GM18511 (cell line): Measurements from ENCODE around the gene TCF25.
A peak's percentile ranks its signal among the peaks of the same experiment; 100 is the strongest.

ENCODE experiments used
- ATAC-seq: cut with Tn5 transposase; IDR thresholded peaks from one replicate; pipeline ENCODE4 v1.9.1; 2021; ENCODE audit warnings: mild to moderate bottlenecking, moderate library complexity; ENCODE audit not compliant: unreplicated experiment

Gene TCF25

DNA sequence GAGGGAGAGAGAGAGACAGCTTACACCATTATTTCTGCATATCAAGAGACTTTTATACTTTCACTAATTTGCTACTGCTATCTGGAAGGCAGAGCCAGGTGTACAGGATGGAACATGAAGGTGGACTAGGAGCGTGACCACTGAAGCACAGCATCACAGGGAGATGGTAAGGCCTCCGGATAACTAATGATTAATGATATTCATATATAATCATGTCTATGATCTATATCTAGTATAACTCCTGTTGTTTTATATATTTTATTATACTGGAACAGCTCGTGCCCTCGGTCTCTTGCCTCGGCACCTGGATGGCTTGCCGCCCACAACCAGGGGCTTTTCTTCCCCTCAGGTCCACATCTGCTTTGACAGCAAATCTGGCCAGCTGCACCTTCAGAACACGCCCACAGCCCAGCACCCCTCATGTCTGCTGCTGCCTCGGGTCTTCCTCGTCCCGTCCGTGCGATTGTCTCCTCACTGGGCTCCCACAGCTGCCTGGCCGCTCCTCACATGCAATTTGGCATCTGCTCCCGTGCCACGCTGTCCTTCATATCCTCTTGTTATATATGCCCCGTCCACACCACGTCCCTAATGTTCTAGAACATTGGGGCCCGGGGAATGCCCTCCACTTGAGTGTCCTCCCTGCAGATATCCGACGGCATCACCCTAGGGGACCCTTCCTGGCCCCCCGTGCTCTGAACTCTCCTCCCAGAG, 64.9 kb downstream of the TCF25 start:
- ATAC-seq = no peak

DNA sequence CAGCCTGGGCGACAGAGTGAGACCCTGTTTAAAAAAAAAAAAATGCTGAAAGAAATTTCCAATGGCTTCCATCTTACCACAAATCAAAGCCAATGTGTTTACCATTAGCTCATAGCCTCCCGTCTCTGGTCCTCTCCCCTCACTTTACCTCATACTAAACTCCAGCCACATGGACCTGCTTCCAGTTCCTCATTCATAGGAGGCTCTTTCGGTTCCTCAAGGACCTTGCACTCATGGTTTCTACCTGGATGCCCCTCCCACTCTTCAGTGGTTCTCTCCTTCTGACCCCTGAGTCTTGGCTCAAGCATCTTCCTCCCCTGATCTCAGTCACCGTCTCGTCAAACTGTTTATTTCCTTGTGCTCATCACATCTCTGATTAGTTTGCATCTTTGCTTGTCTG, 71.4 kb downstream of the TCF25 start:
- no peak for ATAC-seq

DNA sequence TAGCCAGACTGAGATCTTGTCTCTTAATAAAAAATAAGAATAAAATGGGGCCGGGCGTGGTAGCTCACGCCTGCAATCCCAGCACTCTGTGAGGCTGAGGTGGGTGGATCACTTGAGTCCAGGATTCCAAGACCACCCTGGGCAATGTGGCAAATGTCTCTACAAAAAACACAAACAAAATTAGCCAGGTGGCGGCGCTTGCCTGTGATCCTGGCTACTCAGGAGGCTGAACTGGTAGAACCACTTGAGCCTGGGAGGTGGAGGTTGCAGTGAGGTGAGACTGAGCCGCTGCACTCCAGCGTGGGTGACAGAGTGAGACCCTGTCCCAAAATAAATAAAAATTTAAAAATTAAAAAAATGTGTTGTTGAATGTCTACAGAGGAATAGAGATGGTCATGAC, 72.3 kb downstream of the TCF25 start:
- no peak for ATAC-seq

DNA sequence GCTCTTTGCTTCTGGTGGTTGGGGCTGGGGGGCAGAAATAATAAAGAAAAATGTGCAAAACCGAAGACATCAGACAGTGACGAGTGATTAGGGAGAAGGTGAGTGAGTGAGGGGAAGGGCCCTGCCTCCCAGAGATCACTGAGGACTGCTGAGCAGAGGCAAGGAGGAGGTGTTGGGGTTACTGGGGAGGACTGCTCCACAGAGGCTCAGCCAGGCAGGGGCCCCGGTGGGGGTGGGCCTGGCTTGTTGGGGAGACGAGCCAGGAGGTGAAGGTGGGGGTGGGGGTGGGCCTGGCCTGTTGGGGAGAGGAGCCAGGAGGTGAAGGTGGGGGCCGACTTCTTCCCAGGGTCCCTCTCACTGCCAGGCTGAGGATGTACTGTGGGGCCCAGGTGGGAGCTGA, 73.1 kb downstream of the TCF25 start:
- no peak for ATAC-seq

DNA sequence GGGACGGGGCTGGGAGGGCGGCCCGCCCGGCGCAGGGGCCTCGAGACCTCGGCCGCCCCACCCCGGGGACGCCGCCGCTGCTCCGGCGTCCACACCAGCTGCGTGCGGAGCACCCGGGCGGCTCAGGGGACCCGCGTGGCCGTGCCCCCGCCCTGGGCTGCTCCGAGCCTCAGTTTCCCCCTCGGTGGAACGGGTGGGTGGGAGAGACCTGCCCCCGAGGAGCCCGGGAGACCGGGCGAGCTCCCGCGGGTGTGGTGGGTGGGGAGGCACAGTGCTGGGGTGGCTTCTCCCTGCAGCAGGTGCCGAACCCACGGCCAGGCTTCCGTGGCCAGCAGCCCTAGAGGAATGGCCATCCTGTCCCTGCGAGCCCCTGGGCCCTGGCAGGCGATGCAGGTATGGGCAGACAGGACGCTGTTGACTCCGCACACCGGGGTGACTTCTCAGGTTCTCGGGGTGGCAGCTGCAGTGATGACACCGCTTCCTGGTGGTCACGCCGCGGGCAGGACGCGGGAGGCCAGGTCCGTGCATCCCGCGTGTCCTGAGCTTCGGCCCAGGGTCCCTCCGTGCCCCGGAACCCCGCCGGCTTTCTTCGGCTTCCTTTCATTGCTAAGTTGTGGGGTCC, 75.8 kb downstream of the TCF25 start:
- no peak for ATAC-seq

DNA sequence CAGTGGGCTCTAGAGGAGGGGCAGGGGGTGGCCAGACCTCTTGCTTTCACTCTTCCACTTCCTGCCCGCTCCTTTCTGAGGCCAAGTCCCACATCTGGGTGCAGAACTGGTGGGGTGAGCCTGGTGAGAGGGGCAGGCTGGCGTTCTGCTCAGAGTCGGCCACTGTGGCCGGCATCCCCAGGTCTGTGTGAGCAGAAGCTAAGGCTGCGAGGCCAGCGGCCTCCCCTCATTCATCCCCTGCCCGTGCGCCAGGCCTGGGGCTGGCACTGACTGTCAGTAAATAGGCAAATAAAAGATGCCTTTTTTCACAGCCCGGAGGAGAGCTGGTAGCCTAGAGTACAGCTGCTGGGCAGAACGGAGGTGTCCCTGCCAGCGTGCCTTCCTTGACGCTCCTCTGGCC, 76.4 kb downstream of the TCF25 start:
- ATAC-seq = no peak

DNA sequence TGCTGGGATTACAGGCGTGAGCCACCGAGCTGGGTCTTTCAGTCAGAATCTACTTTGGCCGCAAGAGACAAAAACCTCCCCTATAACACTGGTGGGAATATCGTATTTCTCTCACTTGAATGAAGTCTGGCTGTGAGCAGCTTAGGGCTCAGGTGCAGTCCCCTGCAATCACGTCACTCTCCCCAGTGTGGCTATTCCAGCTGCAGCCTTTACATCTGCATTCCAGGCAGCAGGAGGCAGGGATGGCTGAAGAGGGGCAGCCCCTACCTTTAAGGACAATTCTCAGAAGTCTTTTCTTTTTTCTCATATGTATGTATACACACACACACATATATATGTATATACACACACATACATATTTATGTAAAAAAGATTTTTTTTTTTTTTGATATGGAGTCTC, 78.1 kb downstream of the TCF25 start:
- ATAC-seq = no peak

DNA sequence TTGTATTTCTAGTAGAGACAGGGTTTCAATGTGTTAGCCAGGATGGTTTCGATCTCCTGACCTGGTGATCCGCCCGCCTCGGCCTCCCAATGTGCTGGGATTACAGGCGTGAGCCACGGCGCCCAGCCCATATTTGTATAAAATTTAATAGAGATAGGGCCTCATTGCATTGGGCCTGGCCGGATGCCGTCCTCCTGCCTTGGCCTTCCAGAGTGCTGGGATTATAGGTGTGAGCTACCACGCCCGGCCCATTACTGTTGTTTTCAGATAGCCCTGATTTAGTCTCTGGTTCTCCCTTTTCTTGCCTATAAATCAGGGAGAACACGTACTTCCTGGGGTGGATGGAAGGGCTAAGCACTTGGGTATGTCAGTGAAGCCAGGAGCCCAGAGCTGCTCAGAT, 78.7 kb downstream of the TCF25 start:
- no peak for ATAC-seq

DNA sequence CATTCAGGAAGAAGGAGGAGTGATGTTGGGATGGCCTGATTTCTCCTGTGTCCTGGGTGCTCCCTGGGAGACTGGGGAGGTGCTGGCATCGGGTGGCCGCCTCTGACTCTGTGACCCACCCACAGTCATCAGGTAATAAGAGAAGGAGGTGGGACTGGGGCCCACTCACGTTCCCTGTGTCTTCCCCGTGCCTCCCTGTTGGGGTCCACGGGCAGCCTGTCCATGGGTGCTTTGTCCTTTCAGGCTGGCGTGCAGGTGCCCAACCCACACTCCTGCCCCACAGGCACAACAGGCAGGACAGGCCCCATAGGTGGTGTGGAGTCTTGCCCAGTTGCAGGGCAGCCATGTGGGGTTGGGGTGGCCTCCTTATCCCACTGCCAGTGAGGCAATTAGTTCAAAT, 79.2 kb downstream of the TCF25 start:
- no peak for ATAC-seq

DNA sequence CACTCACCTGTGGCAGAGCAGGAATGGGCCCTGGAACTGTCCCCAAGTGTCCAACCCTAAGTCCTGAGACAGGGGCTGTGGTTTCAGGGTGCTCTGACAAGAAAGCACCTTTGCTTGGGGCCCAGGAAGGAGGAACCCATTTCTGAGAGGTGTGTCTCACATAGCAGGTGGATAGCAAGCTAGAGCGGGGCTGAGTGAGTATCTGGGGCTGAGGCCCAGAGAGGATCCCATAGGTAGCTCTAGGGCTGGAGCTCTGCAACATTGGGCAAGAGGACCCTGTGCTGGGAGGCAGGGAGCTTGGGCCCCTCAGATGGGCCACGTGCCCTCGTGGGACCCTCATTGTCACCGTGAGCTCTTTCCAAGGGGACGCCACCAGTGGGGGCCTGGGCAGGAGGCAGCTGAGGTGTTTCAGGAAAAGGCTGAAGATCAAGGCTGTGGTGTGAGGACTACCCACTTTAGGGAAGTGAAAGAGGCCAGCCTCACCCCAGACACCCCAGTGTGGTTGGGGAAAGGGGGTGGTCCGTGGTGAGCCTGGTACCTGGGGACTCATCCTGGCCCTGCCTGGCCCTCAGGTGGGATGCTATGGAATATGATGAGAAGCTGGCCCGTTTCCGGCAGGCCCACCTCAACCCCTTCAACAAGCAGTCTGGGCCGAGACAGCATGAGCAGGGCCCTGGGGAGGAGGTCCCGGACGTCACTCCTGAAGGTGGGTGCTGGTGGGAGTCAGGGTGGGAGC, 80.4 kb downstream of the TCF25 start:
- ATAC-seq = peak; percentile 72

DNA sequence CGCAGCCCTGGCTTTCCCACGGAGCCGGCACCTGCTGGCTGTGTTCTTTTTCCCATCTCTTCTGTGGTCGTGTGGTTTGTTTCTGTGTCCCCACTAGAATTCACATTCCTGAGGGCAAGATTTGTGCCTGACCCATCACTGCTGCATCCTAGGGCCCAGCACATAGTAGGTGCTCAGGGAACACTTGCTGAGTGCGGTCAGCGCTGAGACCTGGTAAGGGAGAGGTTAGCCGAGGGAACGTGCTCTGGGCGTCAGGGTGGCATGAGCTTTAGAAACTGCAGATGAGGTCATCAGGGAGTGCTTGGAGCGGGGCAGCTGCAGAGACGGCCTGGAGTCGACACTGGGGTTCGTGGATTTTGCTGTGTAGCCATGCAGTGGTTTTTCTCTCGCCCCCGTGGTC, 81.1 kb downstream of the TCF25 start:
- ATAC-seq = no peak

DNA sequence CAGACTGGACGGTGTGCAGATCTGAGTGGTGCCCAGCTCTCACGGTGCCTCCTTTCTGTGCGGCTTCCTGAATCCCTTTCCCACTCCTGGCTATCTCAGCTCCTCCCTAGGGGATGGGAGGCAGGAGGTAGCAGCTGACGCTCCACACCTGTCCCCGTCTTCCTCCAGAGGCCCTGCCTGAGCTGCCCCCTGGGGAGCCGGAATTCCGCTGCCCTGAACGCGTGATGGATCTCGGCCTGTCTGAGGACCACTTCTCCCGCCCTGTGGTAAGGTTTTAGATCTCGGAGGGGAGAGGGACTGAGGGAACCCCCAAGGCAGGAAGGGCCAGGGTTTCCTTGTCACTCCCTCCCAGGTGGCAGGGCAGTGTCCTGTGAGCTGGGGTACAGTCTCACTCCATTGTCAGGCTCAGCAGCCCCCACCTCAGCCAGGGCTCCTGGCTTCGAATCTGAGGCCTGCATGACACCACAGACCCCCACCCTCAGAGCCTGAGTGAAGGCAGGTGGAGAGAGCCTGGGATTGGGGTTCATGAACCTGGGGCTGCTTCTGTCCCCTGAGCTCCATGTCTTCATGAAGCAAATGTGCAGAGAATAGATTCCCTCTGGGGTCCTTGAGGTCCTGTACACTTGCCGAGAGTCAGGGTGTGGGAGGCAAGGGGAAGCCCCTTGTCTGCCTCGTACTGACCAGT, 81.8 kb downstream of the TCF25 start:
- ATAC-seq = no peak

DNA sequence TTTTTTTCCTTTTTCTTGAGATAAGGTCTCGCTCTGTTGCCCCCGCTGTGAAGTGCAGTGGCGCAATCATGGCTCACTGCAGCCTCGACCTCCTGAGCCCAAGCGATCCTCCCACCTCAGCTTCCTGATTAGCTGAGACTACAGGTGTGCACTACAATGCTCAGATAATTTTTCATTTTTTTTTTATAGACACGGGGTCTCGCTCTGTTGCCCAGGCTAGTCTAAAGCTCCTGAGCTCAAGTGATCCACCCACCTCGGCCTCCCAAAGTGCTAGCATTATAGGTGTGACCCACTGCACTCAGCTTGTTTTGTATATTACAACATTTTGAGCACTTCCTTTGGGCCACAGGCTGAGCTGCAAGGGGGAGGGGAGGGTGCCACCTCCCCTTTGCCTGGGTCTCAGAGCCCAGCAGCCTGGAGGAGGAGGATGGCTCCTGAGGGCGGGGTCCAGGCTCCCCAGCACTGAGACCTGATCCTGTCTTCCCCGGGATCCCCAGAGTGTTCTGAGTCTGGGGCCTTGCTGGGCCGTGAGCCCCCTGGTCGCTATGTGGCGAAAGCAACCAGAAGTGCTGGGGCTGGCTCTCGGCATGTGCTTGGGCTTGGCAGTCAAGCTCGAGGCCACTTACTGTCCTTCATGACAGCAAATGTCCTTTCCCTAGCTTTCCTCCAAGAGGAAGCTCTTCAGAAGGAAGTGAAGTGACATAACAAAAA, 83.3 kb downstream of the TCF25 start:
- no peak for ATAC-seq

DNA sequence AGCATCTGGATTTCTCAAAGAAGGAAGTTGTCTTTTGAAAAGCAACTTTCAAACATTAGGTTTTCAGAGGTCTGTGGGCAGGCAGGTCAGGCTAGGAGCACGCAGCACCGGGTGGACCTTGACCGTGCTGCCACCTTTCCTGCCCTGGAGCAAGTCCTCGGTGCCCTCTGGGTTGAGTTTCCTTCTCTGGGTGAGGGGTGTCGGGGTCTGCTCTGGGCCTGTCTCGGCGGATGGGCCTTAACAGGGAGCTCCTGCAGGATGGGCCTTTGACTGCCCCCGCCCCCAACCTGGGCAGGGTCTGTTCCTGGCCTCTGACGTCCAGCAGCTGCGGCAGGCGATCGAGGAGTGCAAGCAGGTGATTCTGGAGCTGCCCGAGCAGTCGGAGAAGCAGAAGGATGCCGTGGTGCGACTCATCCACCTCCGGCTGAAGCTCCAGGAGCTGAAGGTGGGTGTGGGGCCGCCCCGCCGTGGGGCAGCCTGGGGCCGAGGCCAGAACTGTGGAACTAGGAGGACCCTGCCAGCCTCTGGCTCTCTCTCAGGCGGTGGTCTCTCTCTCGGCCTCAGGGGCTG, 83.9 kb downstream of the TCF25 start:
- no peak for ATAC-seq

DNA sequence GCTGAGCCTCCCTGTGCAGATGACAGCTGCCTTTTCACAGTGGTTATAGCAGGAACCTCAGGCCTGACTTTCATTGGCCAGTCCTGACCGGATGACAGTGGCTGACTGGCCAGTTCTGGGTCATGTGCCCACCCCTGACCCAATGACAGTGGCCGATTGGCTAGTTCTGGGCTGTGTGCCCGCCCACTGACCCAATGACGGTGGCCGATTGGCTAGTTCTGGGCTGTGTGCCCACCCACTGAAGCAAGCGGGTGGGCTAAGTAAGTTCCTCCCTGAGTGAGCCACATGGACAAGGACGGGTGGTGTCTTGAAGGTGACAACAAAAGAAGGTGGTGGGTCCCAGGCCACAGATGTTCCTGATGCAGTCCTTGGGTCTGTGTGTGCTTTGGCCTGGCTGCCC, 84.7 kb downstream of the TCF25 start:
- ATAC-seq = no peak

DNA sequence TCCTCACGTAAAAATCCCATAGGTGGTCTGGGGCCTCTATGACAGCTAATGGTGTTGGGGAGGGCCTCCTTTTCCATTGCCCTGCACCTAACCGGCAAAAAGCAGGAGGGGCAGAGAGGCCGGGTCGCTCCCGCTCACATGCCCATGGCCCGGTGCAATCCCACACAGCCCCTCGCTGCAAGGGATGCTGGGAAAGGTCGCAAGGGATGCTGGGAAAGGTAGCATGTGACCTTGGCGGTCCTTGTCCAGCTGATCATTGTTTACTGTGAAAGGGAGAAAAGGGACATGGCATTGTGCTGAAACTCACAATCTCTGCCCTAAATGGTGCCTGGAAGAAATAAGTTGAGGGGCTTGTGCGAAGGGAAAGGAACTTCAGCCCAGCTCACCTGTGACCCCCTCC, 85.2 kb downstream of the TCF25 start:
- no peak for ATAC-seq

DNA sequence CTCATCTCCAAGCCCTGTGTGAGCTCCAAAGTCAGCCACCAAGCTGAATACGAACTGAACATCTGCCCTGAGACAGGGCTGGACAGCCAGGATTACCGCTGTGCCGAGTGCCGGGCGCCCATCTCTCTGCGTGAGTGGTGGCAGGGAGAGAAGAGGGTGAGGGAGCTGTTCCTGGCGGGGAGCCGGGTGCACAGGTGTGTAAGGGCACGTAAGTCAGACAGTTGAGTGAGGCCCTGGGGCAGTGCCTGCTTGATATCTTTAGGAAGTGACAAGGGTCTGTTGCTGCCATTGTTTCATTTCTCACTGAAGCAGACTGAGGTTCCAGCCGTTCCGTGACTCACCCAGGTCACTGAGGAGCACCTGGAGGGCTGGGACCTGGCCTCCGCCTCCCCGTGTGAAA, 87.6 kb downstream of the TCF25 start:
- ATAC-seq = no peak
